Transverse colon (tissue), 4 donors: ENCODE results near the gene MCFD2.

Source experiments
- EP300 ChIP-seq: sonication (generic); formaldehyde crosslinking; IDR thresholded peaks from one replicate; pipeline ENCODE4 v1.6.1; 2017; ENCODE audit warnings: antibody characterized with exemption, low read depth
- POLR2A ChIP-seq: fragments of 450-650 bp; IDR thresholded peaks from one replicate; pipeline ENCODE4 v1.6.1; 2016; ENCODE audit warnings: antibody characterized with exemption, mild to moderate bottlenecking, moderate library complexity
- POLR2AphosphoS5 ChIP-seq, 3 donors: sonication (generic); formaldehyde crosslinking; IDR thresholded peaks; one replicate each; pipeline ENCODE4 v1.6.1; 2016; ENCODE audit warnings: antibody characterized with exemption in 3 of 3
- TF ChIP-seq, protein P1 (sequence below), 5 experiments: fragments of 200-600 bp in 3 of 5; fragments of 450-650 bp in 2 of 5; sonication (generic) in 3 of 5; IDR thresholded peaks; 1 replicate in 2 of 5; 2 replicates in 3 of 5; pipeline ENCODE4 v1.5.1; 2016 to 2017; ENCODE audit warnings: antibody characterized with exemption in 5 of 5, inconsistent platforms in 3 of 5, mild to moderate bottlenecking in 2 of 5, moderate library complexity in 1 of 5

DNA sequence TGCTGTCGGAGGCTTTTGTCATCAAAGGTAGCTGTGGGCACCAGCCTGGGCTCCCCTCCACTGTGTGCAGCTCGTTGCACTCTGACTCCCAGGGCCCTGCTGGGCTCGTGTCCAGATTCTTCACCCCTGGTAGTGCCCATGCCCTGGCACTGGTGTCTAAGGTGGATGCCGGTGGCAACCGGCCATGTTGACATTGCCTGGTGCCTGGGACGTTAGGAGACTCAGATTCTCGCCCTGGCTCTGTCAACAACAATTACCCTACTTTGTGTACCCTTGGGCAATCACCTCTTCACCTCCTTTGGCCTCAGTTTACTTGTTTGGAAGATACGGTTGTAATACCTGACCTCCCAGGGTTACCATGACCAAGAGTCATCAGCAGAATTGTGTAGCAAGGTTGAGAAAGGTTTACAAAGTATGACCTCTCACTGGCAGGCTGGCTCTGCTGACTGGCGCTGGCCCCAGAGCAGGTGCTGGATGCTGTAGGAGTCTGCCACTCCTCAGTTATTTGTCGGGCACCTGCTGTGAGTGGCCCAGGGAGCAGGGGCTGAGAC is 41.5 kb upstream of the MCFD2 start:
- TF ChIP-seq POLR2AphosphoS5 (IDR thresholded peaks at IDR 0.05): no peak
- TF ChIP-seq POLR2A: no peak
- TF ChIP-seq, protein P1, sequence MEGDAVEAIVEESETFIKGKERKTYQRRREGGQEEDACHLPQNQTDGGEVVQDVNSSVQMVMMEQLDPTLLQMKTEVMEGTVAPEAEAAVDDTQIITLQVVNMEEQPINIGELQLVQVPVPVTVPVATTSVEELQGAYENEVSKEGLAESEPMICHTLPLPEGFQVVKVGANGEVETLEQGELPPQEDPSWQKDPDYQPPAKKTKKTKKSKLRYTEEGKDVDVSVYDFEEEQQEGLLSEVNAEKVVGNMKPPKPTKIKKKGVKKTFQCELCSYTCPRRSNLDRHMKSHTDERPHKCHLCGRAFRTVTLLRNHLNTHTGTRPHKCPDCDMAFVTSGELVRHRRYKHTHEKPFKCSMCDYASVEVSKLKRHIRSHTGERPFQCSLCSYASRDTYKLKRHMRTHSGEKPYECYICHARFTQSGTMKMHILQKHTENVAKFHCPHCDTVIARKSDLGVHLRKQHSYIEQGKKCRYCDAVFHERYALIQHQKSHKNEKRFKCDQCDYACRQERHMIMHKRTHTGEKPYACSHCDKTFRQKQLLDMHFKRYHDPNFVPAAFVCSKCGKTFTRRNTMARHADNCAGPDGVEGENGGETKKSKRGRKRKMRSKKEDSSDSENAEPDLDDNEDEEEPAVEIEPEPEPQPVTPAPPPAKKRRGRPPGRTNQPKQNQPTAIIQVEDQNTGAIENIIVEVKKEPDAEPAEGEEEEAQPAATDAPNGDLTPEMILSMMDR (IDR thresholded peaks at IDR 0.05): no peak
- no peak for TF ChIP-seq EP300
